ENCODE data around the gene PHLDA2.
"Not testable (repeated sequence)": the region's sequence is repeated elsewhere in the genome, so short reads cannot be mapped to it uniquely, and the experiment has no call there.

The PHLDA2 gene

GRCh38 chr11:2937641-2938457, 8.6 kb upstream of the PHLDA2 start:
- DNase-seq; H3K4me2 ChIP-seq (ENCODE audit: low read length); H3K36me3 ChIP-seq (ENCODE audit: control insufficient read depth in 1 of 2, insufficient read depth in 2 of 2, low read length in 2 of 2); H3K4me3 ChIP-seq (ENCODE audit: low read depth, low read length); H2AFZ ChIP-seq (ENCODE audit: insufficient read depth, low read length, poor library complexity); H4K91ac ChIP-seq (ENCODE audit: low read depth, low read length); H3K14ac ChIP-seq (ENCODE audit: low read length); H3K23ac ChIP-seq (ENCODE audit: low read length); H3K79me1 ChIP-seq (ENCODE audit: low read length); H3K4ac ChIP-seq (ENCODE audit: low read depth, low read length); H2BK5ac ChIP-seq (ENCODE audit: low read depth, low read length, poor library complexity); H3K27me3 ChIP-seq (ENCODE audit: insufficient read depth, low read length); H2BK12ac ChIP-seq (ENCODE audit: low read length); H3K27ac ChIP-seq (ENCODE audit: low read depth, low read length); H4K8ac ChIP-seq (ENCODE audit: low read depth, low read length); H2BK120ac ChIP-seq (ENCODE audit: insufficient read depth, low read length, poor library complexity); H3K79me2 ChIP-seq (ENCODE audit: control insufficient read depth, insufficient read depth, low read length, poor library complexity); H3K18ac ChIP-seq (ENCODE audit: low read length); H4K12ac ChIP-seq (ENCODE audit: low read depth, low read length); H3K9me3 ChIP-seq (ENCODE audit: insufficient read depth, low read depth, low read length); H3K9ac ChIP-seq (ENCODE audit: low read length); H2AK5ac ChIP-seq (ENCODE audit: low read length): not testable (repeated sequence)
- WGBS (ENCODE audit: extremely low coverage, insufficient coverage, insufficient read length) = no CpG with 5 or more reads among the region's 32 CpGs
- peaks cover 0 to 15% of the 10 kb centered on the region in 2 experiments for H3K4me1 ChIP-seq (ENCODE audit: control insufficient read depth in 1 of 2, insufficient read depth in 2 of 2, low read length in 2 of 2)

GRCh38 chr11:2934611-2935239, 5.5 kb upstream of the PHLDA2 start:
- Histone ChIP-seq H2AFZ (ENCODE audit: insufficient read depth, low read length, poor library complexity) (no peak overlapping the region), H2AK5ac (ENCODE audit: low read length) (no peak overlapping the region), H3K27me3 (ENCODE audit: insufficient read depth, low read length) (peaks cover 6% of the 10 kb centered on the region), H3K36me3 (ENCODE audit: control insufficient read depth in 1 of 2, insufficient read depth in 2 of 2, low read length in 2 of 2) (no peaks in the 10 kb centered on the region), H3K4me2 (ENCODE audit: low read length) (no peak overlapping the region), H3K4ac (ENCODE audit: low read depth, low read length) (no peak overlapping the region), H2BK12ac (ENCODE audit: low read length) (no peak overlapping the region), H3K18ac (ENCODE audit: low read length) (no peak overlapping the region), H3K14ac (ENCODE audit: low read length) (no peak overlapping the region), H2BK5ac (ENCODE audit: low read depth, low read length, poor library complexity) (no peak overlapping the region), H3K9me3 (ENCODE audit: insufficient read depth, low read depth, low read length) (peaks cover 9% of the 10 kb centered on the region), H4K12ac (ENCODE audit: low read depth, low read length) (no peak overlapping the region), H4K91ac (ENCODE audit: low read depth, low read length) (no peak overlapping the region), H3K4me3 (ENCODE audit: low read depth, low read length) (no peak overlapping the region), H3K23ac (ENCODE audit: low read length) (no peak overlapping the region), H3K4me1 (ENCODE audit: control insufficient read depth in 1 of 2, insufficient read depth in 2 of 2, low read length in 2 of 2) (peaks cover 9 to 18% of the 10 kb centered on the region in 2 experiments), H4K8ac (ENCODE audit: low read depth, low read length) (no peak overlapping the region), H2BK120ac (ENCODE audit: insufficient read depth, low read length, poor library complexity) (no peak overlapping the region), H3K79me1 (ENCODE audit: low read length) (peaks cover 4% of the 10 kb centered on the region), H3K27ac (ENCODE audit: low read depth, low read length) (no peak overlapping the region), H3K79me2 (ENCODE audit: control insufficient read depth, insufficient read depth, low read length, poor library complexity) (no peaks in the 10 kb centered on the region), H3K9ac (ENCODE audit: low read length) (no peak overlapping the region)
- no peak for DNase-seq
- no CpG with 5 or more reads among the region's 14 CpGs for WGBS (ENCODE audit: extremely low coverage, insufficient coverage, insufficient read length)

- Histone ChIP-seq H3K4me2 (ENCODE audit: low read length) (no peak overlapping the region), H3K14ac (ENCODE audit: low read length) (no peak overlapping the region), H3K9me3 (ENCODE audit: insufficient read depth, low read depth, low read length) (peaks cover 8% of the 10 kb centered on the region), H3K23ac (ENCODE audit: low read length) (no peak overlapping the region), H2BK5ac (ENCODE audit: low read depth, low read length, poor library complexity) (no peak overlapping the region), H3K9ac (ENCODE audit: low read length) (no peak overlapping the region), H4K12ac (ENCODE audit: low read depth, low read length) (no peak overlapping the region), H3K4ac (ENCODE audit: low read depth, low read length) (no peak overlapping the region), H4K91ac (ENCODE audit: low read depth, low read length) (no peak overlapping the region), H3K27ac (ENCODE audit: low read depth, low read length) (no peak overlapping the region), H3K4me3 (ENCODE audit: low read depth, low read length) (no peak overlapping the region), H2AK5ac (ENCODE audit: low read length) (no peak overlapping the region), H3K36me3 (ENCODE audit: control insufficient read depth in 1 of 2, insufficient read depth in 2 of 2, low read length in 2 of 2) (no peaks in the 10 kb centered on the region), H2BK12ac (ENCODE audit: low read length) (no peak overlapping the region), H3K79me1 (ENCODE audit: low read length) (peaks cover 5% of the 10 kb centered on the region), H4K8ac (ENCODE audit: low read depth, low read length) (no peak overlapping the region), H2AFZ (ENCODE audit: insufficient read depth, low read length, poor library complexity) (no peak overlapping the region), H3K4me1 (ENCODE audit: control insufficient read depth in 1 of 2, insufficient read depth in 2 of 2, low read length in 2 of 2) (peaks cover 12 to 22% of the 10 kb centered on the region in 2 experiments), H3K18ac (ENCODE audit: low read length) (no peak overlapping the region), H2BK120ac (ENCODE audit: insufficient read depth, low read length, poor library complexity) (no peak overlapping the region), H3K79me2 (ENCODE audit: control insufficient read depth, insufficient read depth, low read length, poor library complexity) (no peaks in the 10 kb centered on the region), H3K27me3 (ENCODE audit: insufficient read depth, low read length) (peaks cover 11% of the 10 kb centered on the region)
- no CpG with 5 or more reads among the region's 7 CpGs for WGBS (ENCODE audit: extremely low coverage, insufficient coverage, insufficient read length)
- no peak for DNase-seq
Measured at GRCh38 chr11:2934021-2934550, 4.9 kb upstream of the PHLDA2 start.

GRCh38 chr11:2933375-2934020, 4.3 kb upstream of the PHLDA2 start:
- Histone ChIP-seq H3K23ac (ENCODE audit: low read length) (no peak overlapping the region), H3K9me3 (ENCODE audit: insufficient read depth, low read depth, low read length) (peaks cover 7% of the 10 kb centered on the region), H2AK5ac (ENCODE audit: low read length) (no peak overlapping the region), H2BK5ac (ENCODE audit: low read depth, low read length, poor library complexity) (no peak overlapping the region), H3K4me2 (ENCODE audit: low read length) (no peak overlapping the region), H2AFZ (ENCODE audit: insufficient read depth, low read length, poor library complexity) (no peak overlapping the region), H3K9ac (ENCODE audit: low read length) (no peak overlapping the region), H3K4me3 (ENCODE audit: low read depth, low read length) (no peak overlapping the region), H3K27me3 (ENCODE audit: insufficient read depth, low read length) (peaks cover 17% of the 10 kb centered on the region), H3K79me2 (ENCODE audit: control insufficient read depth, insufficient read depth, low read length, poor library complexity) (no peaks in the 10 kb centered on the region), H3K18ac (ENCODE audit: low read length) (no peak overlapping the region), H4K12ac (ENCODE audit: low read depth, low read length) (no peak overlapping the region), H2BK120ac (ENCODE audit: insufficient read depth, low read length, poor library complexity) (no peak overlapping the region), H3K79me1 (ENCODE audit: low read length) (peaks cover 5% of the 10 kb centered on the region), H4K8ac (ENCODE audit: low read depth, low read length) (no peak overlapping the region), H3K36me3 (ENCODE audit: control insufficient read depth in 1 of 2, insufficient read depth in 2 of 2, low read length in 2 of 2) (no peaks in the 10 kb centered on the region), H4K91ac (ENCODE audit: low read depth, low read length) (no peak overlapping the region), H2BK12ac (ENCODE audit: low read length) (no peak overlapping the region), H3K4ac (ENCODE audit: low read depth, low read length) (no peak overlapping the region), H3K27ac (ENCODE audit: low read depth, low read length) (no peak overlapping the region), H3K4me1 (ENCODE audit: control insufficient read depth in 1 of 2, insufficient read depth in 2 of 2, low read length in 2 of 2) (peaks cover 15 to 28% of the 10 kb centered on the region in 2 experiments), H3K14ac (ENCODE audit: low read length) (no peak overlapping the region)
- DNase-seq = peak; percentile 96
- WGBS (ENCODE audit: extremely low coverage, insufficient coverage, insufficient read length) = no CpG with 5 or more reads among the region's 12 CpGs
